ENCODE results near the gene L1CAM. TPM values are rescaled to one million over a fixed set of nuclear protein-coding genes. Genes with fewer than 3 reads are reported as not detected.

The L1CAM gene
- total RNA-seq, 1 experiment from 2014 or later, result 0.64 TPM

DNA sequence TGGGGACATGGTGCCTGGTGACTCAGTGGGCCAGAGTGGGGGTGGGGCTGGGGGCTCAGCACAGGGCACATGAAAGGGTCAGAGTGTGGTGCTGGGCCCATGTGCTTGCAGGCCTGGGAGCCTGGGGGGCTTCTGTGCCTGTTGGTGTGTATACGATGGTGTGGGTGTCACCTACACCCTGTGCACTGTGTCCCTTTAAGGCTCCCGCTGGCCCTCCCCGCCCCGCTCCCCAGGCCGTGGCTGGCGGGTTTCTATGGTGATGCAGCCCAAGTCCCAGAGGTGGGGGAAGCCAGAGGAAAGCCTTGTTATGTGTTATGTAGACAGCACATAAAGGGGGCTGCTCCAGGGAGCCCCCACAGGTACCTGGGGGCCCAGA, 5.5 kb downstream of the L1CAM start:
- H3K27ac ChIP-seq (ENCODE audit: low read depth, low read length, poor library complexity, severe bottlenecking), result no peak overlapping the region
- DNase-seq (ENCODE audit: low spot score), result no peak
- peaks cover 17% of the 10 kb centered on the region for H3K27me3 ChIP-seq (replicated peaks; ENCODE audit: insufficient read depth, low read depth, low read length, poor library complexity)
- intact Hi-C loops (cut with micrococcal nuclease; ENCODE audit: unreplicated experiment), result no loop called here
- no peaks in the 10 kb centered on the region for H3K9me3 ChIP-seq (ENCODE audit: low read depth, low read length, poor library complexity, severe bottlenecking)
- no peak overlapping the region for H3K4me3 ChIP-seq (ENCODE audit: low read depth, low read length, poor library complexity, severe bottlenecking)
- CTCF ChIA-PET, result no interaction called here
- no peaks in the 10 kb centered on the region for H3K4me1 ChIP-seq (ENCODE audit: insufficient read depth, low read length, poor library complexity, severe bottlenecking)
- no peak for TF ChIP-seq EZH2 (IDR thresholded peaks at IDR 0.05; ENCODE audit: borderline replicate concordance, low read depth, low read length, poor library complexity, severe bottlenecking)
- TF ChIP-seq, protein P1, sequence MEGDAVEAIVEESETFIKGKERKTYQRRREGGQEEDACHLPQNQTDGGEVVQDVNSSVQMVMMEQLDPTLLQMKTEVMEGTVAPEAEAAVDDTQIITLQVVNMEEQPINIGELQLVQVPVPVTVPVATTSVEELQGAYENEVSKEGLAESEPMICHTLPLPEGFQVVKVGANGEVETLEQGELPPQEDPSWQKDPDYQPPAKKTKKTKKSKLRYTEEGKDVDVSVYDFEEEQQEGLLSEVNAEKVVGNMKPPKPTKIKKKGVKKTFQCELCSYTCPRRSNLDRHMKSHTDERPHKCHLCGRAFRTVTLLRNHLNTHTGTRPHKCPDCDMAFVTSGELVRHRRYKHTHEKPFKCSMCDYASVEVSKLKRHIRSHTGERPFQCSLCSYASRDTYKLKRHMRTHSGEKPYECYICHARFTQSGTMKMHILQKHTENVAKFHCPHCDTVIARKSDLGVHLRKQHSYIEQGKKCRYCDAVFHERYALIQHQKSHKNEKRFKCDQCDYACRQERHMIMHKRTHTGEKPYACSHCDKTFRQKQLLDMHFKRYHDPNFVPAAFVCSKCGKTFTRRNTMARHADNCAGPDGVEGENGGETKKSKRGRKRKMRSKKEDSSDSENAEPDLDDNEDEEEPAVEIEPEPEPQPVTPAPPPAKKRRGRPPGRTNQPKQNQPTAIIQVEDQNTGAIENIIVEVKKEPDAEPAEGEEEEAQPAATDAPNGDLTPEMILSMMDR (conservative IDR thresholded peaks at IDR 0.05; ENCODE audit: low read depth, low read length), result no peak
- no peaks in the 10 kb centered on the region for H3K36me3 ChIP-seq (ENCODE audit: insufficient read depth, low read length, poor library complexity, severe bottlenecking)
- POLR2A ChIA-PET (ENCODE audit: low non-redundant PET), result no interaction called here
- no TSS peak for BruUV-seq (replicated peaks)

DNA sequence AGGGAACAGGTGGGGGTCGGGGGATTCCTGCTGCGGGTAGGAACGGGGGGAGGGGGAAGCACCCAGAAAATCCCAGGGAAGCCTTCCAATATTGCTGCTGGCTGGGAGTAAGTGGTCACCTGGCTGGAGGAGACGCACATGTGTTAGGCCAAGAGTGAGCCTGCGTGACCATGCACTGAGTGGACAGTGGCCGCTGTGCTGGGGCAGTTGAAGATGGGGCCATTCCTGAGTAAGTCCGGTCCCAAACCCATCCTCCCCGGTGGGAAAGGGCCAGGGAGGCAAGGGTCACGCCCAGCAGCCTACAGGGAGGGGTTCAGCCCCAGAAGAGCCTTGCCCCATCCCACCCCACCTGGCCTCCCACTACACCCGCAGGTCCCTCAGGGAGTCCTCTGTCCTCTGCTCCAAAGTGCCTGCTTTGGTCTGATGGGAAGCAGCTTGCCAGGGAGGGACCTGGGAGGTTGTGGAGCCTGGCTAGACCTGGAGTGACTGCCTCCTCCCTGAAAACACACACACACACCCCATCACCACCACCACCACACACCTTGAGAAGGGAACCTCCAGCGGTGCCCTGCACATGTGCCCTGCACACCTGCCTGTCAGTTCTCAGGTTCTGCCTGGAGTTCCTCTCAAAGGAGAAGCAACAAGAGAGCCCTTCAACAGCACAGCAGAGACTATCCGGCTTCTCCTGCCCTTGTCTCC, 6.1 kb downstream of the L1CAM start:
- TF ChIP-seq, protein P1 (conservative IDR thresholded peaks at IDR 0.05; ENCODE audit: low read depth, low read length), result no peak
- TF ChIP-seq EZH2 (IDR thresholded peaks at IDR 0.05; ENCODE audit: borderline replicate concordance, low read depth, low read length, poor library complexity, severe bottlenecking), result no peak
- intact Hi-C loops (cut with micrococcal nuclease; ENCODE audit: unreplicated experiment), result no loop called here
- Histone ChIP-seq H3K4me3 (ENCODE audit: low read depth, low read length, poor library complexity, severe bottlenecking) (no peak overlapping the region), H3K27me3 (replicated peaks; ENCODE audit: insufficient read depth, low read depth, low read length, poor library complexity) (peaks cover 12% of the 10 kb centered on the region), H3K36me3 (ENCODE audit: insufficient read depth, low read length, poor library complexity, severe bottlenecking) (no peaks in the 10 kb centered on the region), H3K27ac (ENCODE audit: low read depth, low read length, poor library complexity, severe bottlenecking) (no peak overlapping the region), H3K9me3 (ENCODE audit: low read depth, low read length, poor library complexity, severe bottlenecking) (no peaks in the 10 kb centered on the region), H3K4me1 (ENCODE audit: insufficient read depth, low read length, poor library complexity, severe bottlenecking) (no peaks in the 10 kb centered on the region)
- DNase-seq (ENCODE audit: low spot score), result no peak
- POLR2A ChIA-PET (ENCODE audit: low non-redundant PET), result no interaction called here
- BruUV-seq (replicated peaks), result no TSS peak
- CTCF ChIA-PET, result interaction anchor here (0.7 kb wide), 1 partner anchor 101 kb away, joined by 3 read pairs; no protein-coding TSS in a partner anchor

DNA sequence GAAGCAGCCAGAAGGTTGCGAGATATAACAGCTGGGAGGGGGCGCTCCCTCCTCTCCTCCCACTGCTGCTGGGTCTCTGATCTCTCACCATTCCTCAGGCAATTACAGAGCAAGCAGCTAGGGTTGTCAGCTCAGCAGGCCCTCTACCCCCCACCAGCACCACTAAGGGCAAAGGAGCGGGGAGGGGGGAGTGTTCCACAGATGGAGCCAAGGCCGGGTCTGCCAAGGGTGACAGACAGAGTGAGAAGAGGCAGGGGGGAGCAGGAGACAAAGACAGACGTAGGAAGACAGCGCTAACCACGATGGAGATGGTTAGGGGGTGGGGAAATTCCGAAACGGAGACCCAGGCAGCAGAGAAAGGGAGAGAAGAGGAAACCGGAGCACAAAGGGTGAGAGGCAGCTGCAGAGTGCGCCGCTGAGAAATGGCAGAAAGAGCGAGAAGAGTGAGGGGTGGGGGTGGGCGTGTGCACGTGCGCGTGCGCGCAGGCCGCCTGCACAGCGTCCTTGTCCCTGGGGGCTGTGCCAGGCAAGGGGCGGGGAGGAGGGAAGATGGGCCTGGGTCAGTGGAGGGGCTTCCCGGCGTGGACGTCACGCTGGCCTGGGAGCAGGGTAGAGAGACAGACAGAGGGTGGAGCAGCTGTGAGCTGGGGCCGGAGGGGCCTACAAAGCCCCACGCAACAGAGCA, 6.9 kb downstream of the L1CAM start:
- Histone ChIP-seq H3K27ac (ENCODE audit: low read depth, low read length, poor library complexity, severe bottlenecking) (no peak overlapping the region), H3K4me3 (ENCODE audit: low read depth, low read length, poor library complexity, severe bottlenecking) (no peak overlapping the region), H3K9me3 (ENCODE audit: low read depth, low read length, poor library complexity, severe bottlenecking) (no peaks in the 10 kb centered on the region), H3K4me1 (ENCODE audit: insufficient read depth, low read length, poor library complexity, severe bottlenecking) (no peaks in the 10 kb centered on the region), H3K27me3 (replicated peaks; ENCODE audit: insufficient read depth, low read depth, low read length, poor library complexity) (peaks cover 5% of the 10 kb centered on the region), H3K36me3 (ENCODE audit: insufficient read depth, low read length, poor library complexity, severe bottlenecking) (no peaks in the 10 kb centered on the region)
- POLR2A ChIA-PET (ENCODE audit: low non-redundant PET), result no interaction called here
- no TSS peak for BruUV-seq (replicated peaks)
- DNase-seq (ENCODE audit: low spot score), result peak; percentile 33
- CTCF ChIA-PET, result interaction anchor here (0.7 kb wide), 1 partner anchor 102 kb away, joined by 3 read pairs; no protein-coding TSS in a partner anchor
- intact Hi-C loops (cut with micrococcal nuclease; ENCODE audit: unreplicated experiment), result no loop called here
- TF ChIP-seq EZH2 (IDR thresholded peaks at IDR 0.05; ENCODE audit: borderline replicate concordance, low read depth, low read length, poor library complexity, severe bottlenecking), result no peak
- TF ChIP-seq, protein P1 (conservative IDR thresholded peaks at IDR 0.05; ENCODE audit: low read depth, low read length), result no peak

All from A673 (cell line).